Measurements from ENCODE around the gene CNOT4.
A peak's percentile ranks its signal among the peaks of the same experiment; 100 is the strongest.

The CNOT4 gene

DNA sequence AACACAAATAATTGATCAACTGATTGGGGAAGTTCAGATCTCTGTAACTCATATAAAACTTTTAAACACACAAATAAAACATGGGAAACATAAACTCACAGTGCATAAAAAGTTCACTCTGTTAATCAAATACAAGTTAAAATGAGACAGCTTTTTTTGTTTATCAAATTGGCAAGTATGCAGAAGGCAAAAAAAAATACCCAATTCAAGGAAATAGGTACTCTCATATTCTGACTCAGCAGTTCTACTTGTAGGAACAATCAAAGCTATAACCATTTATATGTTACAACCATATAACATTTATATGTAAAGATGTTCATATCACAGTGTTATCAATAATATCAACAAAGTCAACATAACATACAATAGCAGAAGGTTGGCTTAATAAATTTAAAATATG is 102.0 kb downstream of the CNOT4 start:
- intact Hi-C loops (cut with DNase I), result no loop called here
- DNase-seq, result no peak

DNA sequence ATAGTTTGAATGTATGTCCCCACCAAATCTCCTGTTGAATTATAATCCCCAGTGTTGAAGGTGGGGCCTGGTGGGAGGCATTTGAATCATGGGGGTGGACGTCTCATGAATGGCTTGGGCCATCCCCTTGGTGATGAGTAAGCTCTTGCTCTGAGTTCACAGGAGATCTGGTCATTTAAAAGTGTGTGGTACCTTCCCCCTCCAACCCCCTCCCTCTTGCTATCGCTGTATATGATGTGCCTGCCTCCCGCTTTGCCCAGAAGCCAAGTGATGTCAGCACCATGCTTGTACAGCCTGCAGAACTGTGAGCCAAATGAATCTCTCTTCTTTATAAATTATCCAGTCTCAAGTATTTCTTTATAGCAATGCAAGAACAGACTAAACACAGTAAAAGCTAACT is 103.0 kb downstream of the CNOT4 start:
- intact Hi-C loops (cut with DNase I), result no loop called here
- DNase-seq, result no peak

DNA sequence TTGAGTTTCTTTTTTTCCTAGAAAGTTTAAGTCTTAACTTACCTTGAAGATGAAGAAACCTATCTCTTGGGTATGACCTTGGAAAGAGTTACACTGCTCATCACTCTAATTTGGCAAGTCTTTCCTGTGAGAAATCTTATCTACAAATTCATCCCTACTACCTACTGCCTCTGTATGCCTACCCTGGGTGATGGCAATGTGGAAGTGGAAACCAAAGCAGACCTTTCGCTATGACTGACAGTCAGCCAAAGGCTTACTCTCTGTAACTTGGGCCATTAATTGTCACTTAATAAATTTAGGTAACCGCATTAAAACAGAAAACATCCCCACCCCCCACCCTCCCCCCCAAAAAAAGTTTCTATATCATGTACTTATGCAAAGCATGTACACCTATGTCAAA is 103.9 kb downstream of the CNOT4 start:
- intact Hi-C loops (cut with DNase I), result no loop called here
- DNase-seq, result no peak

- intact Hi-C loops (cut with DNase I), result no loop called here
- no peak for DNase-seq
Observed at GRCh38 chr7:135403302-135403701, 106.6 kb downstream of the CNOT4 start.

GRCh38 chr7:135397689-135398088 is 112.2 kb downstream of the CNOT4 start:
- intact Hi-C loops (cut with DNase I), result no loop called here
- no peak for DNase-seq

DNA sequence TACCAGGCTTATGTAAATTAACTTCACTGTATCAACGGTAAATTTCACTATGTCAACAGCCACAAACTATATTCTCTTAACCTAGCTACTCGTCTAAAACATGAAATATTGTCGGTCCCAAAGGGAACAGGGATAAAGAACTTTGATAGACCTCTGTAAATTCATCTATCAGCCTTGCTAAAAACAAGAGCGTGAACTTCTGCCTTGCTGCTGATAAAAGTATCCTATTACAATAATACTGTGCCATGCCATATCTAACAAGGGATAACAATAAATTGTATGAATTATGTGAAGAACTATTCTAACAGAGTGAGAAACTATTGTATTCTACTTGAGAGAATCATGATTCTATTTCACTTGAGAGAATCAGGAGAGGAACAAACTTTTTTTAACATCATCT is 117.2 kb downstream of the CNOT4 start:
- intact Hi-C loops (cut with DNase I), result no loop called here
- no peak for DNase-seq

DNA sequence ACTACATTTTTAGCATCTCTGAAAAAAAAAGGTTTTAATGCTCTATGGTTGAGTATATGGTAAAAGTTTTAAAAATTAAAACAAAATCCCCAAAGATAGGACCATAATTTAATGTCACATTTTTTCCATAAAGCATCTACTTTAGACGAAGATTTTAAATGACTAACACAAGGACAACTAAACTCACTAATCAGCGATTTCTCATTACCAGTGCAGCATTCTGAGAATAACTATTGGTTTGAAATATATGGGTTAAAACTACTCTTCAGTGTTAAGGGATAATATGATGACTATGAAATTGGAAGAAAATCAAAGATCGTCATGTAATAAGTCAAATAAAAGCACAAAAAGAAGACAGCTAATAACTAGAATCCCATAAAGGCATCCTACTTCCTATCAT is 118.4 kb downstream of the CNOT4 start:
- no peak for DNase-seq
- intact Hi-C loops (cut with DNase I), result no loop called here

DNA sequence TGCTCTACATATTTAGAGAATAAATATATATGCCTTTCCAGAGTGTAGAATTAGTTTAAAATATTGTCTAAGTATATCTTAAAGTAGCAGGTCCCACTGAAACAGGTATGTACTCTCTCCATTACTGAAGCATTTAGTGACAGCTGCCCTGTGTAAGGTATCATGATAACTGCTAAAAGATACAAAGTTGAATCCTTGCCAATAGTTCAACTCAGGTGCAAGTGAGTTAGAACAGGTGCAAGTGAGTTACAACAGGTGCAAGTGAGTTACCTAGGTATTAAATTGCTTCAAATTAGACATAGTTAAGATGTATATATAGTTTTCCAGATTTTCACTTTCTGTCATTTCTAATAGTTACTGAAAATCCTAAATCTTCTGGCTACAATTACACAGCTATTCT is 119.1 kb downstream of the CNOT4 start:
- DNase-seq, result no peak
- intact Hi-C loops (cut with DNase I), result no loop called here

GRCh38 chr7:135389971-135390370 is 119.9 kb downstream of the CNOT4 start:
- intact Hi-C loops (cut with DNase I), result no loop called here
- DNase-seq, result no peak

DNA sequence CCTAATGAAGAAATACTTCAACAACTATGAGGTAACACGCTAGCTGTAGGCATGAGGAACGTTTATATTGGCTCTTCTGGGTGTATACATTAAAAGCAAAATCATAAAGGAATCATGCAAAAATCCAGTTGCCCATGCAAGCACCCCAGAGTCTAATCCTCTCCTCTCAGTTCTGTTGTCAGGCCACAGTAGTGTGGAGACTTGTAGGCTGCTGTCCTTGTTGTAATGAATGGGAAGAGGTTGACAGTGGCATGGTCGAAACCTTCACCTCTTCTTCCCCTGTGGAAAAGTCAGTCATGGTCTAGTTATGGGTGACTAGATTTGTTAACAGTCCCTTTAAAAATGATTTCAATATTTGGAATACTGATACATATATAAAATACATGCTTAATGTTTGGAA is 121.3 kb downstream of the CNOT4 start:
- intact Hi-C loops (cut with DNase I), result no loop called here
- DNase-seq, result no peak

GRCh38 chr7:135386776-135387175 is 123.1 kb downstream of the CNOT4 start:
- intact Hi-C loops (cut with DNase I), result no loop called here
- DNase-seq, result no peak

- intact Hi-C loops (cut with DNase I), result no loop called here
Observed at GRCh38 chr7:135386181-135386580, 123.7 kb downstream of the CNOT4 start.

GRCh38 chr7:135385209-135385608 is 124.7 kb downstream of the CNOT4 start:
- peak in 1 of 10 donors; percentile 40 for DNase-seq
- intact Hi-C loops (cut with DNase I), result no loop called here

More at GRCh38 chr7:135386181-135386580, 123.7 kb downstream of the CNOT4 start:
- DNase-seq, result no peak

DNA sequence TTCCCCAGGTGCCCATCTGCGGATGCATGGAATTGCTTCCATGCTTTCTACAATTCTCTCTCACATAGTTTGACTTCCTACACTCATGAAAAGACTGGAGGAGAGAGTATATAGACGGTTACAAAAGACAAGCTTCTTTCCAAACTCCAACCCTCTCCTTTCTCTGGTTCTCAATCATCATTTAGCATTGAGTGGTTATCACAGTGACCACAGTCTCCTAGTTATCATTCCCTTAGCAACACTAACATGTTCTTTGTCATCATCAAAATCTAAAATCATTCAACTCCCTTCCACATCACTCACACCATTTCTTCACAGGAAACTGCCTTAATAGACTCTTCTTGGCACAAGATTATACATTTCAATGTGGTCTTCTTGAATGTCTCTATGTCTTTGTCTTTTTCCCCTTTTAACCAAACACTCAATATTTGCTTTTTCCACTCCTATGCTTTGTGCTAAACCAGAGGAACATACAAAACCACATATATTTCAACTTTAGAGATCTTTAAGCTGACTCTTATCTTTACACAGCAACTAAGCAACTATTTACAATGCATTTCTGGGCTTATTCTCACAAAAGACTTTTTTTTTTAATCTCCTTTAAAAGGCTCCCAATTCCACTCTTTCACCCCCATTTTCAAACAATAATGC is 126.3 kb downstream of the CNOT4 start:
- no peak for DNase-seq
- intact Hi-C loops (cut with DNase I), result no loop called here

DNA sequence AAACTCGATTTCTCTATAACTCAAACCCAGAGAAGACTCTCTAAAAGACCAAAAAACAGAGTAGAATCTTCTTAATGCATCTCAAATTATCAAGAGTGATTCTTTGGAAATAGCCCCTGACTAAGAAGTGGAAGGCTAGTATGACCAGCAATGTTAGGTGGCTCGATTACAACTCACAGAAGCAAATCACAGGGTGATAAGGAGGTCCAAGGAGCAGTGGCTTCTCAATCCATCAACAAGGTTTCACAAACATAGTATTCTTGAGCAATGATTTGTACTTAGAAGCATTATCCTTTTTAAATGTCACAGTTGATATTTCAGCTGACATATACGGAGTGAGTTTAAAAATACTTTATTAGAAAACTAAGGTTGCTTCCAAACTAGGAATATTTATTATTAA is 127.7 kb downstream of the CNOT4 start:
- no peak for DNase-seq
- intact Hi-C loops (cut with DNase I), result no loop called here

DNA sequence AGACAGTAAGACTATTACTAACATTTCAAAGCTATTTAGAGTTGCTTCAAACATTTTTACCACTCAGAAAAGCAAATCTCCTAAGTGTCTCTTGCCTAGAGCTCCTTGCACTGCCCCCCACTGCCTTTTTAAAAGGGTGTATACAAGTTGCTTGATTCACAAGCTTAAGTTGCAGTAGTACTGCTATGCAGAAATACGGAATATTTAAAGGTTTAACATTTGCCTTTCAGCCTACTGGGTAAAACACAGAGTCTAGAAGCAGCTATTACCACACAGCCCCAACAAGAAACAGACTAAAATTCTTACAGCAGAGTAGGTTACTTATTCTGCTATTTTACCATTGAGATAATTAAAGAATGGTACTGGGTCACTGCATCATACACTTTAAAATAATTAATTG is 128.5 kb downstream of the CNOT4 start:
- DNase-seq, result no peak

GRCh38 chr7:135380351-135380750 is 129.6 kb downstream of the CNOT4 start:
- intact Hi-C loops (cut with DNase I), result no loop called here
- no peak for DNase-seq

More for the DNA sequence above, 128.5 kb downstream of the CNOT4 start:
- intact Hi-C loops (cut with DNase I), result no loop called here

GRCh38 chr7:135377171-135377570 is 132.7 kb downstream of the CNOT4 start:
- no peak for DNase-seq
- intact Hi-C loops (cut with DNase I), result no loop called here

GRCh38 chr7:135375908-135376699 is 133.8 kb downstream of the CNOT4 start:
- DNase-seq, result no peak
- intact Hi-C loops (cut with DNase I), result no loop called here

- DNase-seq, result no peak
- intact Hi-C loops (cut with DNase I), result no loop called here
Observed at GRCh38 chr7:135374736-135375135, 135.2 kb downstream of the CNOT4 start.

GRCh38 chr7:135372222-135372621 is 137.7 kb downstream of the CNOT4 start:
- intact Hi-C loops (cut with DNase I), result no loop called here
- DNase-seq, result no peak

DNA sequence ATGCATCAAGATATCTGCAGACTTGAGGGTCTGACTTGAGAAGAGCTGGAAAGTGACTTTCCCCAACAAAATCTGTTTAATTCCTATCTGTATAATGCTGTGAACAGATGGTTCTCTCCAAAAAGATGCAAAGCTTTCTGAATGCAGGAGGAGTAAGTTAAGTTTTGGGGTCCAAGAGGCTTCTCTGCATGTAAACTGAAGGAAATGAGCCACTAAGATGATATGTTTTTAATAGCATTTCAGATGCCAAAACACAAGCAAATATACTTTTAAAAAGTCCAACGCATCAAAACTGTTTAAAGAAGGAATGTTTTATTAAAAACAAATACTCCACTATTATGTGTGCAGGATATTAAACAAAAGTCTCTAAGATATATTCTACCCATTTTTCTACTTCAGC is 139.2 kb downstream of the CNOT4 start:
- intact Hi-C loops (cut with DNase I), result no loop called here
- no peak for DNase-seq
